GM18951 (cell line): ENCODE measurements around the gene CIAO2B.
"Not testable (repeated sequence)": the region's sequence is repeated elsewhere in the genome, so short reads cannot be mapped to it uniquely, and the experiment has no call there.

Experiments
- POLR2A ChIP-seq: IDR thresholded peaks from 4 replicates; pipeline ENCODE4 v1.6.1; 2011; ENCODE audit warnings: mild to moderate bottlenecking; ENCODE audit not compliant: insufficient read length, insufficient read depth; ENCODE audit errors: extremely low read depth
- in situ Hi-C: fragments of 300-500 bp; cut with MboI; formaldehyde crosslinking; loops from one replicate; pipeline ENCODE4 v1.12.0; 2022; ENCODE audit warnings: low sequenced_read_pairs, mixed read lengths, inconsistent platforms; ENCODE audit not compliant: unreplicated experiment

CIAO2B gene

DNA sequence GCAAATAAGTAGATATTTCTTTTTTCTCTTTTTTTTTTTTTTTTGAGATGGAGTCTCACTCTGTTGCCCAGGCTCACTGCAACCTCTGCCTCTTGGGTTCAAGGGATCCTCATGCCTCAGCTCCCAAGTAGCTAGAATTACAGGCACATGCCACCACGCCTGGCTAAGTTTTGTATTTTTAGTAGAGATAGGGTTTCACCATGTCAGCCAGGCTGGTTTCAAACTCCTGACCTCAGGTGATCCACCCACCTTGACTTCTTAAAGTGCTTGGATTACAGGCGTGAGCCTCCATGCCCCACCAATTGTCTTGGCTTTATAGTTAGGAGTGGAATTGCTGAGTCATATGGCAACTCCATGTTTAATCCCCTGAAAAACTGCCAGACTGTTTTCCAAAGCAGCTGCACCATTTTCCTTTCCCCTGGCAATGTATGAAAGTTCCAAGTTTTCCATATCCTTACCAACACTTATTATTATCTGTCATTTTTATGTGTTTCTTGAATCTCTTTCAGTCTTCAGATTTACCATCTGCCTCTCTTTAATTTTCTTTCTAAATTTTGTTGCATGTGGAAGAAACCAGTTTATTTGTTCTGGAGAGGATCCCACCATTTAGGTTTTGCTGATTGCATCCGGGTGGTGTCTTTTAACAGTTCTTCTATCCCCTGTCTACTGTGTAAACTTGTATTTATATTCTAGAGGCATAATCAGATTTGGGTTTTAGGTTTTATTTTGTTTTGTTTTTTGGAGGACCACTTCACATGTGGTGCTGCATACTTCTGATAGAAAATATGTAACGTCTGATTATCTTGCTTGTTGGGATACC lies 17.0 kb upstream of the CIAO2B start:
- no peak for TF ChIP-seq POLR2A
- in situ Hi-C loops, result loop anchor here (25.0 kb wide), 1 partner anchor 461 kb away; the partner anchor contains the start of gene ZDHHC1

DNA sequence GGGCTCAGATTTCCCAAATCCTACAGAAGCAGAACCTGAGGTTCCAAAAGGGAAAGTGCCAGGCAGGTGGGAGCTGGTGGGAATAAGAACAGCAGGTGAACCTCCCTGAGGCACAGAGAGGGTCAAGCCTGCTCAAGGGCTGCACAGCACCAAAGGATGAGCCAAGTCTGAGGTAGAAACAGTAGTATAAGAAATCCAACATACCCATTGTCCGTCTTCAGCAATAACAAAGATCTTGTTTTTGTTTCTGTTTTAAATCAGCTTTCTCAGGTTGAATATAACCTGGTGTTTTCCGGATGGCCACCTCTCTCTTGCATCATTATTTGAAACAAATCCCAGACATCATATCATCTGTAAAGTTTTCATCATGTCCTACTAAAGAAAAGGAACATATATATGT lies 16.2 kb upstream of the CIAO2B start:
- in situ Hi-C loops, result loop anchor here (25.0 kb wide), 1 partner anchor 462 kb away; the partner anchor contains the start of gene ZDHHC1
- no peak for TF ChIP-seq POLR2A

DNA sequence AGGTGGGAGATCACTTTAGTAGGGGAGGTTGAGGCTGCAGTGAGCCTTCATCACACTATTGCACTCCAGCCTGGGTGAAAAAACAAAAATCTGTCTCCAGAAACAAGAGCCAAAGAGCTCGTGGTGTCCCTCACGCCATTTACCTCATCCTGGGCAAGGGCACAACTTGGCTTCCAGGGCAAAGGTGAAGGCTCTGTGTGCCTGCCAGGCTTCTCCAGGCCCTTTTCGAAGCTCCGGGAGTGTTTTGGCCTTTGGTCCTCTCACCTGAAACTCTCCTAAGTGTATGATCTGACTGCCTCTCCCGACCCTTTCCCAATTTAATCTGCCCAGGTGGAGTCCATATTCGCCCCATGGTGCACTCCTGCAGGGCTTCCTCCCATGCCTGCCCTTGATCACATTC lies 15.3 kb upstream of the CIAO2B start:
- in situ Hi-C loops, result no loop called here
- no peak for TF ChIP-seq POLR2A

DNA sequence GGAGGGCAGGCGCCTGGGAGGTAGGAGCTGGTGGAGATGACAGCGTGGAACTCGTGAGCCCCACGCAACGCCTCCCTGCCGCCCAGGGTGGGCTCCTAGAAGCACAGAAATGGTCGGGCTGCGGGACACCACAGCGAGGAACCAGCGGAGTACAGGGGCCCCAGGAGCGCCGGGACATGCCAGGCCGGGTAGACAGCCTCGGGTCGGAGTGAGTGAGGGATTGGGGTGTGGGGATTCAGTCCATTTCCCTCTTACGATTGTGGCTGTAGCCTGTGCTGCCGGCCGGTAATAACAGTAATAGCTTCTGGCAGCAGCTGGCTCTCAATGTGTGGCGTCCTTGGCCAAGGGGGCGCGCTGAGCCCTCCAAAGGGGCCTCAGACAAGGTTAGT lies 14.6 kb upstream of the CIAO2B start:
- in situ Hi-C loops, result no loop called here
- no peak for TF ChIP-seq POLR2A

DNA sequence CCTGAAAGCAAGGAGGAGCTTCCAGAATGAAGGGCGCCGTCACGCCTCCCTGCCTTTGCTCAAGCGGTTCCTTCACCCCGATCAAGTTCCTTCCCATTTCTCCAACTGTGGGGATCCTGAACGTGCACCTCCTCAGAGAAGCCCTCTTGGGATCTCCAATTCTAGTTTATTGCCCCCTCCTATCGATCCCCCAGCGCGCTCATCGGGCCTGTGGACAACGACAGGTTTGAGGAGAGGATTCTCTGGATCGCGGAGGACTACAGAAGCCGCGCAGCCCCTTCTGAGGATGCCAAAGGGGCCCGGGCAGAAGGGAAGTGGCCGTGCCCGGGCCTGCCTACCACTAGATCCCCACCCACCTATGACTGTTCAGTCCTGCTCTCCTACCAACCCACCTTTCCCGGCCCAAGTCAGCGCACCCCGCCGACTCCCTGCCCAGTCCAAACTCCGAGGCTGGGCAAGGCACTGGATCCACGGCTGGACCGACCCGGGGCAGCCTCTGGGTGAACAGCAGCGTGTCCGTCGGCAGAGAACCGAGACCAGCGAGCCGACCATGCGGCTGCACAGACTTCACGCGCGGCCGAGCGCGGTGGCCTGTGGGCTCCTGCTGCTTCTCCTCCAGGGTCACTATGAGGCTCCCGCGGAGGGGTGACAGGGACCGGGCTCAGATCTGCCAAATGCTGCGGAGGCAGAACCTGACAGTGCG lies 14.1 kb upstream of the CIAO2B start:
- TF ChIP-seq POLR2A, result no peak
- in situ Hi-C loops, result no loop called here

DNA sequence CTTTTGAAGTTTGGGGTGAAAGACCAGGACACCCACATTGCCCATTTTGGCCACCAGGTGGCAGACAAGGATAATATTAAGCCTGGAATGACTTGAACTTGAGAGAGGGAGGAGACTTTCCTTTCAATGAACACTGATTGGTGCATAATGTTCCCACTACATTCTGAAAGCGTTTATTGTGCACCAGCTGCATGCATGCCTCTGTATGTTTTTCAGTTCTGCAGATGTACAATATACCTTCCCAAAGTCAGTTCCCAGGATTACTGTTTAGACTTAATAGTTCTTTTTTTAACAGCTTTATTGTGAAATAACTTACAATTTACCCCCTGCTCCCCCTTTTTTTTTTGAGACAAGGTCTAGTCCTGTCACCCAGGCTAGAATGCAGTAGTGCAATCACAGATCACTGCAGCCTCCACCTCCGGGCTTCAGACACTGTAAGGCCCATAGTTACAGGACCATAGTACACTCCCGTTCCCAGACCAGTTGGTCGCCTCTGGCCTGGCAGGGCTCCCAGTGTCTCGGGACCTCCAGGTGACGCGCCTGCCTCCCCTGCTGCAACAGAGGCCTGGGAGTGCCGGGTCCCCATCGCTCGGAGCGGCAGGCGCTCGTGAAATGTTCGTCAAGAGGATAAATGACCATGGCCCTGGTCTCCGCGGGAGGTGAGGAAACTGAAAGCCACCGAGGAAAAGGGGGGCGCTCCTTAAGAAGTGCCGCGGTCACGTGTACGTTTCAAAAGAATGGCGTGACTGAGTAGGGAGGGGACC lies 13.3 kb upstream of the CIAO2B start:
- no peak for TF ChIP-seq POLR2A
- in situ Hi-C loops, result no loop called here

DNA sequence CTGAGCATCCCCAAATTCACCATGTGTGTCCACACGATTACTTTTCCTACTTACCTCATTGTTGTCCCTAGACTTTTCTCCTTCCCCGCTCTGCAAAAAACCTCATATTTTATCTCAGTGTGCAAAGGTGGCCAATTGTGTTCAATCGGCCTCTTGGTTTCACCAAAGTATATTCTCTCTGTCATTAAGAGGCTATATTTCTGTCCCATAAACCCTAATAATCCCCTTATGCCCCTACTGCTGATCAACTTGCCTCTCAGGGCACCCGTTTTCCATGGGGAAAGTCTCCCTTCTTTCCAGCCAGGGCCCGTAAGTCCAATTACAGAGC lies 12.7 kb upstream of the CIAO2B start:
- TF ChIP-seq POLR2A, result no peak
- in situ Hi-C loops, result no loop called here

DNA sequence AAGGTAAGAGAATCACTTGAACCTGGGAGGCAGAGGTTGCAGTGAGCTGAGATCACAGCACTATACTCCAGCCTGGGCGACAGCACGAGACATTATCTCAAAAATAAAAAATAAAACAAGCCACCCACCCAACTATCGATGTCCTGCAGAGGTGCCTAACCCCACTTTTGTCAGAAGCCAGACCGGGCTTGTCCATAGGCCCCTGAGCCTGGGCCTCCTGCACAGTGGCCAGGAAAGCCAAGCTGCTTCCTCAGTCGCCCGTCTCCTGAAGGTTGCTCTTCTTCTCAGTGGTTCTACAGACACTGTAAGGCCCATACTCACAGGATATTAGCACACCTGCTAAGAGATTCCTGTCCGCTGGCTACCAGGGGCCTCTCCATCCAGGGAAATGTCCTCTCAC lies 12.3 kb upstream of the CIAO2B start:
- no peak for TF ChIP-seq POLR2A
- in situ Hi-C loops, result no loop called here

DNA sequence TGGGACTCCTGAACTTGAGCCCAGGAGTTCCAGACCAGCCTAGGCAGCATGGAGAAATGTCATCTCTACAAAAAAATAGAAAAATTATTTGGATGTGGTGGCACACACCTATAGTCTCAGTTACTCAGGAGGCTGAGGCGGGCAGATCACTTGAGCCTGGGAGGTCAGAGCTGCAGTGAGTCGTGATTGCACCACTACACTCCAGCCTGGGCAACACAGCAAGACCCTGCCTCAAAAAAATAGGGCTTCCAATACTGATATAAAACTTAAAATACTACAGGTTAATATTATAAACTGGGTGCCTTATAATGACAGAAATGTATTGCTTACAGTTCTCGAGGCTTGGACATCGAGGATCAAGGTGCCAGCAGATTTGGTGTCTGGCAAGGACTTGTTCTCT lies 11.7 kb upstream of the CIAO2B start:
- TF ChIP-seq POLR2A, result no peak
- in situ Hi-C loops, result no loop called here

DNA sequence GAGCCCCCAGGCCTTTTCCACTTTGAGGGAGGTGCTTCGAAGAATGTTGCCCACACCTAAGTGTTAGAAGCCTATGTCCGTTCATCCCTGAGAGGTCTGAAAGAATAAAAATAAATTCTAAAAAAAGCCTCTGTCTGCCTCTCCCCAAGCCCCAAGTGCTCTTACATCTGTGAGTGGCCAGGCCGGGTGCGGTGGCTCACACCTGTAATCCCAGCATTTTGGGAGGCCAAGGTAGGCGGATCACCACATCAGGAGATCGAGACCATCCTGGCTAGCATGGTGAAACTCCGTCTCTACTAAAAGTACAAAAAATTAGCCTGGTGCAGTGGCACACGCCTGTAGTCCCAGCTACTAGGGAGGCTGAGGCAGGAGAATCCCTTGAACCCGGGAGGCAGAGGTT lies 10.8 kb upstream of the CIAO2B start:
- in situ Hi-C loops, result not testable (repeated sequence)

DNA sequence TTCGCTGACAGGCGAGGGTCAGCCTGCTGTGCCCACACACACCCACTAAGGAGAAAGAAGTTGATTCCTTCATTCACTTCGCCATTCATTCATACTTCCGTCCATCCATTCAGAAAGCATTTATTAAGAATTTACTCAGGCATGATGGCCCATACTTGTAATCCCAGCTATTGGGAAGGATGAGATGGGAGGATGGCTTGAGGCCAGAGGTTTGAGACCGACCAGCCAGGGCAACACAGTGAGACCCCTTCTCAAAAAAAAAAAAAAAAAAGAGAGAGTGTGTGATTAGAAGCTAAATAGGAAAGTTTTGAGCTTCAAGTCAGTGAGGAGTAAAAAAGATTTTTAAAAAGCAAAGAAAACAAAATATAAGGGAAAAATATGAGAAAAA lies 9.8 kb upstream of the CIAO2B start:
- in situ Hi-C loops, result no loop called here
- no peak for TF ChIP-seq POLR2A

DNA sequence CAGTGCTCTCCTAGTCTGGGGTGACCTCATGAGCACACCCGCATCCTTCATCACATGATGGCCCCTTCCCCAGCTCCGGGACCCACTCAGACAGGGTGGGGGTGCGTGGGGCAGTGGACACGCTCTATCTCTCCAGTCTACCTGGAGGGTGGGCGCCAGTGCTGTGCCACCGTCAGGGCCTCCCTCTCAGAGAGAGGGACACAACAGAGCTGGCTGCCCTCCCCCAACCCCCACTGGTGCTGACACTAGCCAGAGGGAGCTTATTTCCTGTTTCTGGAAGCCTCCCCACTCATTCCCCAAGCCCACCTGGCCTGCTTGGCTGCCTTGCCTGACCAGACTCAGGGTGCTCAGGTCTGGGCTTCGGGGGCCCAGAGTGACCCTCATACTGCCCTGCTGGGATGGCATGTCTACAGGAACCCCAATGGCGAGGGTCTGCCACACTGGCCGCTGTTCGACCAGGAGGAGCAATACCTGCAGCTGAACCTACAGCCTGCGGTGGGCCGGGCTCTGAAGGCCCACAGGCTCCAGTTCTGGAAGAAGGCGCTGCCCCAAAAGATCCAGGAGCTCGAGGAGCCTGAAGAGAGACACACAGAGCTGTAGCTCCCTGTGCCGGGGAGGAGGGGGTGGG lies 9.3 kb upstream of the CIAO2B start:
- no peak for TF ChIP-seq POLR2A

DNA sequence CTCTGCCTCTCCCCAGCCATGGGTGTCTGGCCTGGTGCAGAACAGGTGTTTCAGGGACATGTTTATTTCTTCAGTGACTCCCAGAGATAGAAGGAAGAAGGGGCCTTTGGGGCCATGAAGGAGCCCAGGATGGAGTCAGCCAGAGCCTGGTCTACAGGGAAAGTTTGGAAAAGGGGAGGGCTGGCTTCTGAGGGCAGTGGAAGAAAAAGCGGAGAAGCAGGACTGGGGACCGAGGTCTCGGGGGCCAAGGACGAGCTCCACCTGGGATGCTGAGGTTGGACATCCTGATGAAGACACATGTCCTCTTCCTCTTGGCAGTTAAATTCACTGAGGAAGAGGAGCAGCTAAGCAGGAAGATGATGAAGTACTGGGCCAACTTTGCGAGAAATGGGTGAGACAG lies 8.8 kb upstream of the CIAO2B start:
- in situ Hi-C loops, result no loop called here
- no peak for TF ChIP-seq POLR2A

More for the DNA sequence above, 9.3 kb upstream of the CIAO2B start:
- in situ Hi-C loops, result no loop called here

DNA sequence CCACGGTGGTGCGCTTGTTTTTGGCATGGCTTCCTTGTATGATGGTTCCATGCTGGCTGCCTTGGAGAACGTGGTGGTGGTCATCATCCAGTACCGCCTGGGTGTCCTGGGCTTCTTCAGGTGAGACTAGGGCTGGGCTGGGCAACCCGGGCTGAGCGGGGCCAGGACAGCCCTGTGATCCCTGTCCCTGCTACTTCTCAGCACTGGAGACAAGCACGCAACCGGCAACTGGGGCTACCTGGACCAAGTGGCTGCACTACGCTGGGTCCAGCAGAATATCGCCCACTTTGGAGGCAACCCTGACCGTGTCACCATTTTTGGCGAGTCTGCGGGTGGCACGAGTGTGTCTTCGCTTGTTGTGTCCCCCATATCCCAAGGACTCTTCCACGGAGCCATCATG lies 6.0 kb upstream of the CIAO2B start:
- no peak for TF ChIP-seq POLR2A
- in situ Hi-C loops, result no loop called here

DNA sequence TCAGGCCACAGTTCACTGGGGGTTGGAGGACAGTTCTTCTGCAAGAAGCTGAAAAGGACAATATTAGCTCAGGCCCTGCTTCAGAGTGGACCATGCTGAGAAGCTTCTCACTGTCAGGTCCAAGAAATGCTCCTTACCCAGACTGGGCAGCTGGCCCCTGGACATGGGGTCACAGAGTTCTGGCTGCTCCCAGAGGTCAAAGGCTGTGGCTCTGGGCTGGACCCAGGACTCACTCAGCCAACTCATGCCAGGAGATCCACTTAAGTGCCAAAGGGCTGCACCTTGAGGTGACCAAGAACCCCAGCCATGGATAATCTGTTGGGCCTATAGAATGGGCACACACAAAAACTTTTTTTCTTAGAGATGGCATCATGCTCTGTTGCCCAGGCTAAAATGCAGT lies 5.2 kb upstream of the CIAO2B start:
- in situ Hi-C loops, result no loop called here

More for the DNA sequence above, 5.2 kb upstream of the CIAO2B start:
- TF ChIP-seq POLR2A, result no peak
